Colon (tissue), 2 donors: ENCODE results near the gene TACC2.

Source experiments
- FAIRE-seq: peaks from 2 replicates; lab custom pipeline; 2012; peaks lifted over from hg19 to GRCh38; lab: Jason Lieb, UNC
- donor health status: control.
- donor health status: control.

The TACC2 gene

DNA sequence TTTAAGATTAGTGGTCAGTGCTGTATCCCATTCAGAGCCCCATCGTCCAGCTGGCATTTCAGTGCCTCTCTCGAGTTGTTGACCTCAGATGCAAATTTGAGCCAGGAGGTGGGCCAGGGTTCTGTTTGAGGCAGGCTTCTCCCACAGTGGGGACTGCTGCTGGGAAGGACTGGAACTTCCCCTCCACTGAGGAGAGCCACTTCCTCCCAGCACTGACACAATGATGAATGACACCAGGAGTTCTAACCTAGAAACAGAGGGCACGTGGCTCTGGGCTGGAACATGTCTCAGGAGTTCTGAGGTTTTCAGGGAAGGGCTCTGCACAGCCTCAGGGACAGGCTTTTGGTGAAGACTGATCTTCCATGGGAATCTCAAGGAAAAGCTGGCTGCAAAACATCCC lies 263.8 kb downstream of the TACC2 start:
- no peak for FAIRE-seq

DNA sequence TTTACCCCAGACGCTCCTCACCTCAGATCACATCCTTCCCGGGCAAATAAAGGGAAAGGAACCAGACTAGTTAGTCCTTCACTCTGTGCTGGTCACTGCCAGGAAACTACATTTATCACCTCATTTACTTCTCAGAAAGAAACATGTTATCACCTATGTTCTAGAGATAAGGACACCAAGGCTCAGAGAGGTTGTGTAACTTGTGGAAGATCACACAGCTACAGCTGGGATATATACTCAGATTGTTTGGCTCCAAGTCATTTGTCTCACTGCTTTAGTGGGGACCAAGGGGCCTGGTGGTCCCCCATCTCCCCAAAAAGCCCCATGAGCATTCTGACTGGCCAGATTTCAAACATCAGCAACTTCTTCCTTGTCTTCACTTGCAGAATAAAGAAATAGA lies 264.6 kb downstream of the TACC2 start:
- no peak for FAIRE-seq

DNA sequence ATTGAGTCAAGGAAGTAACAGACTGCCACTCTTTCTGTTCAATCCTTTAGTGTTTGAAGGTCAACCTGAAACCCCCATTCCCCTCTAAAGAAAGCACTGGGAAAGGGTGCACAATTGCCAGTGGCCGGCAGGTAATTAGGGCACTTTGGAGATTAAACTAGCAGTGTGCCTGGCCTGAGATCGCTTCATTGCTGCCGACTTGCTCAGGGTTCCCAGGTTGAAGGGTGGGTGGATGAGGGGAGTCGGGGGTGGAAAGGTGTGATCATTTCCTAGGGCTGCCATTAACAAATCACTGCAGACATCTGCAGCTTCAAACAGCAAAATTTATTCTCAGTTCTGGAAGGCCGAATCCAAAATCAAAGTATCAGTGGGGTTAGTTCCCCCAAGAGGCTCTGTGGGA lies 265.9 kb downstream of the TACC2 start:
- FAIRE-seq, result no peak

DNA sequence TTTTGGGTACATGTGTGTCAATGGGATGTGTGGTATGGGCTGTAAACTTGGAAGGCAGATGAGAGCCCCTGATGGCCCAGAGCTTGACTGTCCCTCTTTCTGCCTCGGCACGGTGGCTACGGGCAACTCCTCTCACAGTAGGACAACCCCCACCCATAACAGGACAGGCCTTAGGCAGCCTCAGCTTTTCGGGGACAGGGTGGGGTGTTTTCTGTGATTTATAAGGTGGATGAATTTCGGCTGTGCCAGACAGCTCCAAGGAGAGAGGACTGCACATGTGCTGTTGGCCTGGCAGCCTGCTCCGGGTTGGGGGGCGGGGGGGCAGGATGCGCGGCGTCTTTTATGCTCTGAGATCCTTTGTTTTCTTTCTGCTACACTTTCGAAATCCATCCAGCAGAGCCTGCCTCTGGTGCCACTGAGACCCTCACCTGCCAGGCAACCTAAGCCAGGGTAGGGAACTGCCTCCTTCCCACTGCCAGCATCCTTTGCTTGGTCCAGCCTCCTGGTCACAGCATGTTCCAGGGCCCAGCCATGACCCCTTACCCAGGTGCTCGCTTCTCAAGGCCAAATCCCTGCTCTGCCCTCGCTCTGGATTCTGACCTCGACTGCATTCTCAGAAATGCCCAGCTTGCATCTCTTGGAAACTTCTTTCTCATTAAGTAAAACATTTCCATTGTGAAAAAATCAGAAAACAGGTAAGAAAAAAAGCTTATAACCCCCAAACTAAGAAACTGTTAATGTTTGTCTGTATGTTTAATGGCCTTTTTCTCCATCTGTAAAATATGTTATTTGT lies 266.7 kb downstream of the TACC2 start:
- FAIRE-seq, result no peak

DNA sequence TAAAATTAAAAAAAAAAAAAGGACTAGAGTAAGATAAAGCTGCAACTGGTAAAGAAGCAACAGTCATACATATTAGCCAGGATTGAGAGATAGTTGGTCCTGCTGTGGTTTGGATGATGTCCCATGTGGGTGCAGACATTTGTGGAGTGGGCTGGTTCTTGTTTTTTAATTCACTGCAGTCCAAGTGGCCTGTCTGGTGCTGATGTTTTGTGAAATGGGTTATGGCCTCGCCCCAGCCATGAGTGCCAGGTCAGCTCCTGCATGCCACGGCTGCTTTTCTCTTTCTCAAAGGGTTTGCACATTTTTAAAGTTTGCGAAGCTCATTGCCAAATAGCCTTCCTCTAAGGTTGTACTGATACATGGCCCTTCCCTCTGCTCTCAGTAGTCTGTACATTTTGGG lies 268.1 kb downstream of the TACC2 start:
- FAIRE-seq, result no peak

DNA sequence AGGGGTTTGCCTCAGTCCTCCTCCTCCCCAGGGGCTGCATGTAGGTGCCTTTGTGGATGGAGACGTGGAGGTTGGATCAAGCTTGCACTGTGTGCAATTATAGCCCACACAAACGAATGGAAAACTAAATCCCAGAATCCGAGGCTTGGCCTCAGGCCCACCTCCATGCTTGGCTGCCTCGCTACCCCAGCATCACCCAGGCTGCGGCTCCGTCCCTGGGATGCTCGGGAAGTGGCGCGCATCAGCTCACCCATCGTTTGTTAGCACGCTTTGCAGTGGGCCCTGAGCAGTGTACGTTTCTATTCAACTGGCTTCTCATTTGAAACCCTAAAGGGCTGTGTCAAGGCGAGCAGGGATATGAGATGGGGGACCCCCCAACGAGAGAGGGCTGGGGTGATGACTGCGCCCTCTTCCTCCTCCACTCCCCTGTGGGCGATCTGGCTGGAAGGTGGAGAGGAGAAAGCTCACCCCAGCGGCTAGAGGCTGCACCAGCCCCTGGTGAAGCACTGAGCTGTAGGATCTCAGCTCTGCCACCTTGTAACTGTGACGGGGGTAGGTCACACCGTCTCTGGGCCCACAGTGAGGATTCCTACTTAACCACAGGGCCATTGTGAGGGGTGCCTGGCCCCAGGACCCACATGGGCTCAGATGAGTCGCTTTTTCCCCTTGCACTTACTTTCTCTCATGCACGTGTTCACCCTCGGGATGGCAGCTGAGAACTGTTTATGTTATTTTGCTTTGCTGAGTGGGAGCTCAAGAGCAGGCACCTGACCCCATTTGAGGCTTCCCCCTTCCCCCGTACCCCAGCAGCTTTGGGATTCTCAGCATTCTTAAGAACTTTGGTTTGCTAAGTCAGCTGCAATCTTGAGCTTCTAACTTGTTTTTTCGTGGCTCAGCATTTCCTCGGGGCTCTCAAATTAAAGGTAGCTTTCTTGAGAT lies 269.4 kb downstream of the TACC2 start:
- no peak for FAIRE-seq

DNA sequence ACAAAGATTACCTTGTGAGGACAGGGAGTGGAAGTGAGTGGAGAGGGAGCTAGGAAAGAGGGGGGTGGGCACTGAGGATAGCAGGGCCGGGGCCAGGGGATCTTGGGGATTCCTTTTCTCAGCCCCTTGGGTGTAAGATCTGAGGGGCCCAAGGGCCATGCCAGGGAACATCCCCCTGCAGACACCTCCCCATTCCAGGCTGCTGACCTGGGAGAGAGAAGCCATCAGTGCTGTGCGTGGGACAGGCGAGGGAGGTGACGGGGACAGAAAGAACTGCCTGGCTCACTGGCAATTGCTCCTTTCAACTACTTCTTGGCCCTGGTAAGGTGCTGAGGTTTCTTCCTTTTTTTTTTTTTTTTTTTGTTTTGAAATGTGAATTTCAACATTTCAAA lies 270.1 kb downstream of the TACC2 start:
- FAIRE-seq, result no peak

DNA sequence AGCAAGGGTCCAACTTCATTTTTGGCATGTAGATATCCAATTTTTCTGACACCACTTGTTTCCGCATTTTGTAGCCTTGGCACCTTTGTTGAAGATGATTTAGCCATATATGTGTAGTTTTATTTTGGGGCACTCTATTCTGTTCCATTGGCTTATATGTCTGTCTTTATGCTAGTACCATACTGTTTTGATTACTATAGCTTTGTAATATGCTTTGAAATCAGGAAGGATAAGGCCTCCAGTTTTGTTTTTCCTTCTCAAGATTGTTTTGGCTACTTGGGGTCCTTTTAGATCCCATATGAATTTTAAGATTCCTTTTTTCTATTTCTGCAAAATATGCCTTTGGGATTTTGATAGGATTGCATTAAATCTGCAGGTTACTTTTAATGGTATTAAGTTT lies 272.6 kb downstream of the TACC2 start:
- no peak for FAIRE-seq

DNA sequence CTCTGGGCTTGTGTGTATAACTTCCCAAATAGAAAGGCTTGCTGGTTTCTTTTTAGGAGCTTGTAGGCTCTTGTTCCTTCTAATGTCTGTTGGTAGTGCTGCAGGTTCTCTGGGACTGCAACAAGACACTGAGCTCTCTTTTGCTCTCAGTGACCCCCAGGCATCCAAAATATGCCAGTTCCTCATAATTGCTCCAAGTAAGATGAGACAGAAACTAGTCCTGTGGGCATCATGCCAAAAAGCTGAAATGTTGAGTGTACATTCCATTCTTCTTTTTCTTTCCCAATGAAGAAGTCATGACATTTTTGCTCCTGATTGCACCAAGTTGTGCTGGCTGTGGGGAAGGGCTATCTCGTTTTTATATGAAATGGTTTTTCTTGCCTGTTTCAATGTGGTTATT lies 275.0 kb downstream of the TACC2 start:
- FAIRE-seq, result no peak

DNA sequence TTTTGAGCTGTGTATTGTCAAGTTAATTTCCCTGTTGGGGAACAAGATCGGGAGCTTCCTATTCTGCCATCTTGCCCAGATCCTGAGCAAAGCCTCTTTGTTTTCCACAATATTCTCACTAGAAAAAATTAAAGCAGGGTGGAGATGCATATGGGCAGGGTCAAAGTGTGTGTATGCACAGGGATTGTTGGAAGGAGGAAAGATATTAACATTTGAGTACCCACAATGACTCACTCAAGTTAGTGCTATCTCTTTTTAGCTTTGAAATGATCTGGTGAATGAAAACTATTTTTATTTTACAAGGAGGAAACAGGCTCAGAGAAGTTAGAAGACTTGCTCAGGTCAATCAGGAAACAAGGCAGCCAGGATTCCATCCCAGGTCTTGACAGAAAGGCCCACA lies 275.5 kb downstream of the TACC2 start:
- FAIRE-seq, result no peak

DNA sequence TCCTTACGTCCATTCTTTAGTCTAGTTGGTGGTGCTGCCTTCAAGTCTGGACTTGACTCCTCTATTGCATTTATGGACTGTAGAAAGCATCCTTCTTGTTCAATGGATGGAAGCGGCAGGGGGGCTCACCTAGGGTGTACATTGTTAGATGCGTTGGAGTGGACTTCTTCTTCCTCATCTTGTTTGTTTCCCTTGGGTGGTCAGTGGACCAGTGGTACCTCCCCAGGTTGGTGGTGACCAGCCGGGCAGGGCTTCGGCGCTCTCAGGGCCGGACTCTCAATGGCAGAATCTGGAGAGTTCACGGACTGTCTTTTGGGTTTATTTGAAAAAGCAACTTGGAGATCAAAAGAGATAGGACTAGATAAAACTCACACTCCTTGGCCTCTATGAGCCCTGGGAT lies 276.0 kb downstream of the TACC2 start:
- no peak for FAIRE-seq

DNA sequence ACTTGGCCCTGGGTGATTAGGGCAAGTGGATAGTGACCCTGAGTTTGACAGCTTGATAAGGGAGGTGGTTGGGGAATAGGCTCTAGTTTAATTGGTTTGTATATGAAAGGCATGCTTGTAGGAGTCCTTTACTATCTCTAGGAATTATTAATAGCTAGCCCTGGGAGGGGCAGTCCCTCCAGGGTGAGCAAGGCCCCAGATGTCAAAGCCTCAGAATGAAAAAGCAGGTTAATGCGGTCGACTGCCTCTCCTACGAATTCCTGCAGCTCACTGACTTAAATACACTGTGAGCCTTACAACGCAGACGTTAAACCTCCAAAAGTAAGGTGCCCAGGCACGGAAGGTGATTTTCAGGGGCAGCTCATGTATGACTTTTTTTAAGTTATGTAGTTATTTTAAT lies 276.9 kb downstream of the TACC2 start:
- FAIRE-seq, result no peak

DNA sequence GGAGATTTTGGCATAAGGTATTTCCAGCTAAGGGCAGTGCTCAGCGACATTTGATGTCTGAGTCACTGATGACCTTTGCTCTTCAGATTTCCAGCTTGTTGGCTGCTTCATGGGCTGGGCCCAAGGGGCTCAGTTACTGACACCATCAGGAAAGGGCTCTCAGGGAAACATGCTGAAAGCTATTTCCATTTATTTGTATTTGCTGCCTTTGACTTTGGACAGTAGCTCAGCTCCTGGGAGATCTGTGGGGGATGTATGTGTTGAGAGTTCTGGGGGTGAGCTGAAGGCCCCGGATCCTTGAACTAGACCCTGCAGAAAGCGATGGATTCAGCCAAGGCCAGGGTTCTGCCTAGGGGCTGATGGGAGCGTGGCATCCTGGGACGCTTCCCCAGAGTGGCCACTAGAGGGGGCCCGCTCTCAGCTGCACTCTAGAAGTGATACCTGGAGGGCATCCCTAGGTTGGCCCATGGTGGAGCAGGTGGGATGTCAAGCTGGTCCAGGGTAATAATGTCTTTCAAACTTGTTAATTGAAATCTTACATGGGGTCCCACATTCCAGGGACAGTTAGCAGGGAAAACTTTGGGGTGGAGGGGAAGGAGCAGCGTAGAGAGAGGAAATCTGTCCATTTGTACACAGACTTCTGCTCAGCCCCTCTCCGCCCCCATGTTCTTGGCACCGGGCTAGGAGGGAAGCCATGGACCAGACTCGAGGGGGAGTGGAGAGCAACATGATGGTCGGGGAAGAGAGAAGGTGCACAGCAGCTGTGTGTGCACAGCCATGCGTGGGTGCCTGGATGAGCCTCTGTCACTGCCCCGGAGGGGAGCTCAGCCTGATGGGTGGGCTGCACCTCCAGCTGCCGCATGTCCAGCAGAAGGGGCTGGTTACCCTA lies 279.1 kb downstream of the TACC2 start:
- FAIRE-seq, result no peak

DNA sequence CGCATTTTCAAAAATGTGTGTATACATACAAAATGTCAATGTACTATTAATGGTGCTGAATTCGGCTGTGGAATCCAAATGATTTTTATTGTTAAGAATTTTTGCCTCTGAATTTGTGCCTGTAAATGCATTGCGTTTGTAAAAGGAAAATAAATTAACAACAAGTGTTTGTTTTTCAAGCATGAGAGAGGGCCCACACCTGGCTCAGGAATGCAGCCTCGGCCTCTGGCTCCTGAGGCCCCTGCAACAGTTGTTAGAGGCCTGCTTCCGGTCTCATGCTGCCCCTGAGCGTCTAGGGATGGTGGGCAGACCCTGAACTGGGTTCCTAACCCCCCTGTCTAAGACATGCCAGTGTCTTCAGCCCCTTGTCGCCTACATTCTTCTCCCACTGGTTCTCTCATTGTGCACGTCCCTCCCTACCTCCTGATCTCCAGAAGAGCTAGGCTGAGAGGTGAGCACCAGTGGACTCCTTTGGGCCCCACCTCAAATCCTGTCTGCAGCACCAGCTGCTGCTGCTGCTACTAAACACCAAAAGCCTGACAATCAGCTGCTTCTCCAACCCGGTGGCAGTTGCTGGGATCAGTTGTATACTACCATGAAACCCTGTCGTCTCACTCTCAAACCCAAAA lies 280.2 kb downstream of the TACC2 start:
- no peak for FAIRE-seq

DNA sequence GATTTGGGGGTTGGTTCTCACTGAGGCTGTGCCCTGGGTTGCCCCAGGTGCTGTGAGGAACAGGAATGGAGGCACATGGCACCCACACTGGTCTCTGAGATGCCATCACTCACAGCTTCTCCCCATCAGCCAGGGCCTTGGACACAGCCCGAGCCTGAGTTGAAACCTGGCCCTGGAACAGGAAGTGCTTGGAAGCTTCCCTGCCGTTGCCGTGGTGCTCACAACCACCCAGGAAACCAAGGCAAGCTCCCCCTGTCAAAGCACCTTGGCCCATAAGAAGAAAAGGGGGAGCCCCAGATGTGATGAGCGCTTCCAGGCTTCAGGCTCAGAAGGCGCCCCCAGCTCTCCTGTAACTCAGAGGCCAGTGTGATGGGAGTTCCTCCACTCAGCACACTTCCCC lies 282.1 kb downstream of the TACC2 start, which contains the start of gene BTBD16:
Gene BTBD16, plus strand, starts transcription at position 221 of the 400 bp plus-strand sequence. CDS start 3,786 bp downstream, outside the sequence.
- FAIRE-seq, result no peak

DNA sequence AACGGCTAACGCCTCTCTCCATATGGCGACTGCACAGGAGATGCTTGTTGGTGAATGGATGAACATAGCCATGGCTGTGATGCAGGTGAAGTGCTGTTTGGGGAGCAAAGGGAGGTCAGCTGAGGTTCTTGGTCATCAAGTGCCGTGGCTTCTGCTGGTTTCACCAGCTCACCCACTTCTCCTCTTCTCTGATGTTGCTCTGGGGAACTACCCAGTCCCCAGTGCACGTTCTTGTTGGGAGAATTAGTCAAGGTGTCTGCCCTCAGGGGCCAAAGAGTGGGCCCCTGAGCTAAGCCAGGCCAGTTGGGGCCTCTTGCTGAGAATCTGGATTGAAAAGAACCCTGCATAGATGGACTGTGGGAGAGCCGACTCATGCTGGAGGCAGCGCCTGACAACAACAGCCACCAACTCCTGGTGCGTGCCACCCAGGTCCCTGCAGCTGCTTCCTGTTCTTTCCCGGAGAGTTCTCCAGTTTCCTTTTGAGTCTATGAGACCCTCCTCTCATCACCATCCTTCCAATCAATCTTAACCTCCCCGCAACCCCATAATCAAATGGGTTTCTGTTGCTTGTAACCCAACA lies 285.1 kb downstream of the TACC2 start:
- no peak for FAIRE-seq

DNA sequence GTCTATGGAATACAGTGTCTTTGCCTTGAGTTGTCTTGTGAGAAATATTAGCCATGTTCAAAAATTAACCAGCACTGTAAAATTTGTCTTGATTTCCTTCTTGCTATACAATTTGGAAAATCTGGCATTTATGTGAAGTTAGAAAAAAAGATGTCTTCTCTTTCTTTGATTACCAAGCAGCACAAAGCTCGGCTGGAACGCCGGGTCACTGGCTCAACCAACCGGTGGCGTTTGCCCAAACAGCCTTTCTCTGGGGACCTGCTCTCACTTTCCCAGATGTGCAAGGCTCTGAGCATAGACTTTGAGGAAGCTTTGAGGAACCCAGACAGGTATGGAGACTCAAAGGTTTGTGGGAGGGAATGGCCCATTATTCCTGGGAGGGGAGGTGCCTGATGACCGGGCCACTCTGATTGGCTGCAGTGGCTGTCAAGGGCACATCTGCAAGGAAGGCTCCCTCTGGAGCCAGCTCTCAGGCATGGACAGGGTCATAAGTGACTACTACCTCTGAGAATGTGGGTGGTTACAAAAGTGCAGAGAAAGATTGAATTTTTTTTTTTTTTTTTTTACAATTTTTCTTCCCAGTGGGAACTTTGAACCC lies 287.7 kb downstream of the TACC2 start:
- no peak for FAIRE-seq

DNA sequence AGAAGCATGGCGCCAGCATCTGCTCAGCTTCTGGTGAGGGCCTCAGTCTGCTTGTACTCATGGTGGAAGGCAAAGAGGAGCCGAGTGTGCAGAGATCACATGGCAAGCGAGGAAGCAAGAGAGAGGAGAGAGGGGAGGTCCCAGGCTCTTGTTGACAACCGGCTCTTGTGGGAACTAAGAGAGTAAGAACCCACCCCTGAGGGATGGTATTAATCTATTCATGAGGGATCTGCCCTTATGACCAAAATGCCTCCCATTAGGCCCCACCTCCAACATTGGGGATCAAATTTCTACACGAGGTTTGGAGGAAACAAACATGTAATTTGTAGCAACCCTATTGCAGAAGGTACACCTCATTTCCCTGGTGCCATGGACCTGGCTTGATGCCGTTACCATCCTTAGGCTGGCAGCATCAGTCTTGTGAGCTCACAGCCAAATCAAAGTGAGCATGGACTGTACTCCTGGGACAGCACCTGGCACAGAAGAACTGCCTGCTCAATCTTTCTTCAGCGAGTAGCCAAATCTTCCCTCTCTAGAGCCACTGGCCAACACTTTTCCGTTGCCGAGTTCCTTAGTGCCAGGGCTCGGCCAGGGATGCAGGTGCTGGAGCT lies 288.7 kb downstream of the TACC2 start:
- no peak for FAIRE-seq

DNA sequence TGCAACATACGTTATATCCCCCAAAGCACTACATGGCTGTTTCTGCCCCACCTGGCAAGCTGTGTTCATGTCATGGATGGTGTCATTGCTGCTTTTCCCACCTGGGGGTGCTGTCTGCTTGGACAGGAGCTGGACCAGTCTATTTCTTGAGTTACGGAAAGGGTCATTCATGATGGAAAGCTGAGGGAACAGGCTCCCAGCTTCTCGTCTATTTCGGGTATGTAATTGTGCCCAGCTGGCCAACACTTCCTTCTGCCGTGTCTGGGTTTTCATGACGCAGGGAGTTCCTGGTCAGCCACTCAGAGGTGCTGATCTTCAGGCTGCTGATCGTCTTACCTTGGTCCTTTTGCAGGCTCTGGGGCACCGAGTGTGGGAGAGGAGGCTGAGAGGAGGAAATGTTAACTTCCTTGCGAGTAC lies 290.8 kb downstream of the TACC2 start:
- FAIRE-seq, result no peak

DNA sequence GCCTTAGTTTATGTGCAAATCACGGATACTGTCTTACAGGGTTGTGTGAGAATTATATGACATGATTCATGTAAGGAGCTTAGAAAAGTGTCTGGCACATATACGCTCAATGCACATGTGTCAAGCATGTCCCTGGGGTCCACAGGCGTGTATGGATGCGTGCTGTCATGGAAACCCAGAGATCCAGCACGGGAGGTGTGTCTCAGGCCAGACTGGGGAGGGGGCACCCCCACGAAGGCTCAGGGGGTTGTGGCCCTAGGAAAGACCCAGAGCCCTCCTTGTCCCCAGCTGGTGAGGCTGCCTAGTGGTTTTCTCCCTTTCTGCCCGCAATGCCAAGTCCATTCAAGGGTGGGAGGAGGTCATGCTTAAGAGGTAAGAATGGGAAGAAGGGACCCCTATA lies 291.2 kb downstream of the TACC2 start:
- no peak for FAIRE-seq
